ENCODE results near the gene TBC1D12.
"Not testable (repeated sequence)": the region's sequence is repeated elsewhere in the genome, so short reads cannot be mapped to it uniquely, and the experiment has no call there.

GRCh38 chr10:94392117-94392516, 10.2 kb upstream of the TBC1D12 start:
- TF ChIP-seq CTCF, EP300, POLR2AphosphoS5, POLR2A (IDR thresholded peaks at IDR 0.05): not testable (repeated sequence)

All from stomach (tissue), 4 donors.